Thyroid gland (tissue), 4 donors: ENCODE results near the gene MYO1G.

Experiments
- CTCF ChIP-seq, 6 experiments: fragments of 200-600 bp in 3 of 6; fragments of 450-650 bp in 3 of 6; sonication (generic) in 3 of 6; IDR thresholded peaks; one replicate each; pipeline ENCODE4 v1.5.1; 2016 to 2019; ENCODE audit warnings: antibody characterized with exemption in 6 of 6, mild to moderate bottlenecking in 2 of 6, inconsistent platforms in 1 of 6, moderate library complexity in 1 of 6
- POLR2A ChIP-seq, 2 donors: fragments of 450-650 bp; IDR thresholded peaks; one replicate each; pipeline ENCODE4 v1.6.1; 2017; ENCODE audit warnings: antibody characterized with exemption in 2 of 2, mild to moderate bottlenecking in 2 of 2, moderate library complexity in 1 of 2

GRCh38 chr7:45007106-45007505 is 28.3 kb upstream of the MYO1G start:
- TF ChIP-seq CTCF (IDR thresholded peaks at IDR 0.05) (no peak), POLR2A (IDR thresholded peaks at IDR 0.05) (no peak)
